GM10266 (cell line): Measurements from ENCODE around the gene HNRNPAB.

Experiments
- DNase-seq: peaks from one replicate; pipeline ENCODE4 v3.0.0; 2012; ENCODE audit errors: extremely low spot score
- TF ChIP-seq, protein P1 (sequence below): IDR thresholded peaks from 2 replicates; pipeline ENCODE4 v1.5.1; 2012; ENCODE audit warnings: mild to moderate bottlenecking, low read depth; ENCODE audit not compliant: control insufficient read depth, insufficient read depth; ENCODE audit errors: missing control alignments

HNRNPAB gene

DNA sequence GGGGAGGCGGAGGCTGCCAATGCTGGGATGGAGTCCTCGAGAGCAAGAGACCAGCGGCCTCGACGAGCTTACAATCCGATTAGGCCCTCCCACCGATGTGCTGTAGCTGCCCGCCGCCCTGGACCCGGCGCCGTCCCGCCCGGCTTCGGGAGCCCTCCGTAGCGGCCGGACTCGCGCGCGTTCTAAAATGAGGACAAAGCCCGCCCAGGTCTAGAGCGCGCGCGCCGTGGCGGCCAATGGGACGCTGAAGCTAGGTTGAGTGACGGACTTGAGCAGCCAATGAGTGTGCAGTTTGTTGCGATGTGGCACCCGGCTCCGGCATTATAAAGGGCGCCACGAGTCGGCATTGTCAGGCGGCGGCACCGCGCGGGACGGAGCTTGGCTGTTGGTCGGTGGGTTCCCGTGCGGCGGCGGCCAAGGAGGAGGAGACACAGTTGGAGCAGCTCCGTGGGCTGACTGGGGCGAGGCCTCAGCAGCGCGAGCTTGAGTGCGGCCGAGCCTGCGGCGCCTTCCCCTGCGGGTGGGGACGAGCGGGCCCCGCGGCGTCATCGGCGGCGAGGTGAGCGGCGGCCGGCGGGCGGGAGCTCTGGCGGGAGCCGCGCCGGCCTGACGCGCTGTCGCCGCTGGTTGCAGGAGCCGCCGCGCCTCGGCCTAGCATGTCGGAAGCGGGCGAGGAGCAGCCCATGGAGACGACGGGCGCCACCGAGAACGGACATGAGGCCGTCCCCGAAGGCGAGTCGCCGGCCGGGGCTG, at the start of gene HNRNPAB:
HNRNPAB (plus strand) TSS at position 352 of the 753 bp plus-strand sequence; CDS start at position 657, 305 bp downstream.
- TF ChIP-seq, protein P1, sequence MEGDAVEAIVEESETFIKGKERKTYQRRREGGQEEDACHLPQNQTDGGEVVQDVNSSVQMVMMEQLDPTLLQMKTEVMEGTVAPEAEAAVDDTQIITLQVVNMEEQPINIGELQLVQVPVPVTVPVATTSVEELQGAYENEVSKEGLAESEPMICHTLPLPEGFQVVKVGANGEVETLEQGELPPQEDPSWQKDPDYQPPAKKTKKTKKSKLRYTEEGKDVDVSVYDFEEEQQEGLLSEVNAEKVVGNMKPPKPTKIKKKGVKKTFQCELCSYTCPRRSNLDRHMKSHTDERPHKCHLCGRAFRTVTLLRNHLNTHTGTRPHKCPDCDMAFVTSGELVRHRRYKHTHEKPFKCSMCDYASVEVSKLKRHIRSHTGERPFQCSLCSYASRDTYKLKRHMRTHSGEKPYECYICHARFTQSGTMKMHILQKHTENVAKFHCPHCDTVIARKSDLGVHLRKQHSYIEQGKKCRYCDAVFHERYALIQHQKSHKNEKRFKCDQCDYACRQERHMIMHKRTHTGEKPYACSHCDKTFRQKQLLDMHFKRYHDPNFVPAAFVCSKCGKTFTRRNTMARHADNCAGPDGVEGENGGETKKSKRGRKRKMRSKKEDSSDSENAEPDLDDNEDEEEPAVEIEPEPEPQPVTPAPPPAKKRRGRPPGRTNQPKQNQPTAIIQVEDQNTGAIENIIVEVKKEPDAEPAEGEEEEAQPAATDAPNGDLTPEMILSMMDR, result no peak
- peak; percentile 100 for DNase-seq

DNA sequence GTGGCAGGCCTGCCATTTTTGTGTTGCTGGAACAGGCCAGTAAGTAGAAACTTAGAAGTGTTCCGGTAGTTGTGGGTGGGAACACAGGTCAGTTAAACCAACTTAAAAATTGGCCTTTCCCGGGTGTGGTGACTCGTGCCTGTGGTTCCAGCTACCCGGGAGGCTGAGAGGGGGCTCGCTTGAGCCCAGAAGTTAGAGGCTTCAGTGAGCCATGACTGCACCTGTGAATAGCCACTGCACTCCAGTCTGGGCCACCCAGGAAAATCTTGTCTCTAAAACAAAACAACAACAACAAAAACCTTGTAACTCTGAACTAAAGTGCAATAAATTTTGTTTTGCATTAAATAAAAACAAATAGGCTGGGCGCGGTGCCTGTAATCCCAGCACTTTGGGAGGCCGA, 49.3 kb upstream of the HNRNPAB start:
- TF ChIP-seq, protein P1, result no peak

DNA sequence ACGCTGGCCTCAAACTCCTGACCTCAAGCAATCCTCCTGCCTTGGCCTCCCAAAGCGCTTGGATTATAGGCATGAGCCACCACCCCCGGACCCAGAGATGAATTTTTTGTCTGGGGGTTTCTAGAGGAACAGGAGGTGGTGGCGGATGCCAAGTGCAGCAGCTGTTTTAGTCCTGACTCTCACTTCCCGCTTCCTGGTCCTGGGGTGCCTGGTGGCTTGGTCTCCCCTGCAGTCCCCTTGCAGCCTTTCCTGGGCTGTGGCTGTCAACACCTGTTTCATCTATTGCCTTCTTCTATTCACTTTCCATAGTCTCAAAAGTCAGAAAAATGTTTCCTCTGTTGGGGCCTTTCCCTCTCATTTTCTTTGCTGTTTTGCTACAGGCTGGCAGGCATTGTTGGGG, 44.2 kb upstream of the HNRNPAB start:
- TF ChIP-seq, protein P1, result no peak
- no peak for DNase-seq

More for the DNA sequence above, 49.3 kb upstream of the HNRNPAB start:
- no peak for DNase-seq

DNA sequence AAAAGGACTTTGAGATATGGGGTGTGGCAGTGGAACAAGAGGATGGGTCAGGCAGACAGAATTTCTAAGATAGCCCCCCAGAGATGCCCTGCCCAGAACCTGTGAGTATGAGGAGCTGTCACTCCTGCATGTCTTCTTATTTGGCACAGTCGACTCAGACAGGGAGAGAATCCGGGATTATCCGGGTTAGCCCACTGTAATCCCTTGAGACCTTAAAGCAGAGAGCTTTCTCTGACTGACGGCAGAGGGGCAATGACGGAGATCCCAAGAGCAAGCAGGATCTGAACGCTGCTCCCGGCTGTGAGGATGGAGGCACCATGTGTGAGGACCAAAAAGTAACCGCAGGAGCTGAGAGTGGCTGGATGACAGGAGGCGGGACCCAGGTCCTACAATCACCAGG, 41.9 kb upstream of the HNRNPAB start:
- TF ChIP-seq, protein P1, result no peak
- no peak for DNase-seq

DNA sequence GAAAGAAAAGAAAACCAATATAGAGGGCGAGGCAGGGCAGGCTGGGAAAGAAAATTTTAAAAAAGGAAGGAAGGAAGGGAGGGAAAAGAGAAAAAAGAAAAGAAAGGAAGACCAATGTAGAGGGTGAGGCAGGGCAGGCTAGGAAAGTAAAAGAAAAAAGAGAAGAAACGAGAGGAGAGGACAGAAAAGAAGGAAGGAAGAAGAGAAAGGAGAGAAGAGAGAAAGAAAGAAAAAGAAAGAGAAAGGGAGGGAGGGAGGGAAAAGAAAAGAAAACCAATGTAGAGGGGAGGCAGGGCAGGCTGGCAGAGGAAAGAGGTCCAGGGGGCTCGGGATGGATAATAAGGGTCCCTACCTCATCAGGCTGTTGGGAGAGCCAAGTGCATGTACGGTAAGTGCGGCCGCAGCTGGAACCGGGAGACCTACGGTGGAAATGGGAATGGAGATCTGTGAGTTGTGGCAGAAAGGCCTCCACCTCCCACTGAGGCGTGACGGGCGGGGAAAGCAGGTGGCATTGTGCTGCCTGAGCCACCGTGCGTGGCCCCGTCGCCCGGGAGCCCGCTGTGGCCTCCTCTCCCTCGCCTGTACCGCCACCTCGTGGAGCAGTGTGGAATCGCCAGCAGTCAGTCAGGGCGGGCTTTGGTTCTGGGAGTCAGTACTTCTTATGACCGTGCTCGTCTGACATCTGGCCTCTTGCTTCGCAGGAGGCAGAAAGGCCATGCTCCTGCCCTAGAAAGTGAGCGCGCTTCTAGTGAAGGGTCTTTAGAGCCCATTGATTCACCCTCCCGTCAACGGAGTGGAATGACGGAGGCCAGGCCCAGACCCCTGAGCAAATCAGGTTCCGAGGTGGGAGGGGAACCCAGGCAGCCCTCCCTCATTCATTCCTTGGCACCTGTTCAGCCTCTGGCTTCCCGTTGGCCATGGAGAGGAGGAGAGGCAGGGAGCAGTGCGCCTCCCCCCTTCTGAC, 40.3 kb upstream of the HNRNPAB start:
- TF ChIP-seq, protein P1, result peak; percentile 100
- peak; percentile 94 for DNase-seq

DNA sequence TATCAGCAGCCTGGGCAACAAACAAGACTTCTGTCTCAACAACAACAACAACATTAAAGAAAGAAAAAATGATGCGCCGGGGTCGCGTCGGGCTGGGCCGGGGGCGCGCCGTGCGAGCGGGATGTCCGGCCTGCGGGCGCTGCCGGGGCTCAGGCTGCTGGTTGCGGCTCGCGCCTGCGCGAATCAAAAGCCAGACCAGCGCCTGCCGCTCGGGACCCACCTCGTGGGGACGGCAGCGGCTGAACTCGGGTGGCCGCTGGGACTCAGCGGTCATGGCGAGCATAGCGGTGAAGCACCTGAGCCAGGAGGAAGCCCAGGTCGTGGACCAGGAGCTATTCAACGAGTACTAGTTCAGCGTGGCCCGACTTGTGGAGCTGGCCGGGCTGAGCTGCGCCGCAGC, 38.8 kb upstream of the HNRNPAB start:
- TF ChIP-seq, protein P1, result no peak
- no peak for DNase-seq
